ENCODE measurements around the gene WARS2.

WARS2 gene

DNA sequence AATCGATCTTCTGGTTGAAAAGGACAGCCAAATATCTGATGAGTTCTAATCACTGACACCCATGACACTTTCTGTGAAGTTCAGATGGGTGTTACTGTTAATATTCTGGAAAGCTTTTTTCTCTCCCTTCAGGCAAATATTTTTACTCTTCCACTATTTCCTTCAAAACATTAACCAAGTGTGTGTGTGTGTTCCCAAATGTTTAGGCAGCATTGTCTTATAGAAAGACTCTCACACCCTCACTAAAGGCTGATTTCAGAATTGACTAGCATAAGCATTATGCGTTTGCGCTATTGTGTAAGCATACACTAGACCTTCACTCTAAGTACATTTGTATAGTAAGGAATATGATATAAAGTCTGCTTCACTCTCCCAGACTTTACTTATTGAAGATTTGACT, 24.7 kb downstream of the WARS2 start:
- TF ChIP-seq CTCF (conservative IDR thresholded peaks at IDR 0.05; ENCODE audit: low read depth, low read length) = no peak
- H3K4me3 ChIP-seq (ENCODE audit: low read length) = no peak overlapping the region
- no peak for DNase-seq (ENCODE audit: low read depth)

DNA sequence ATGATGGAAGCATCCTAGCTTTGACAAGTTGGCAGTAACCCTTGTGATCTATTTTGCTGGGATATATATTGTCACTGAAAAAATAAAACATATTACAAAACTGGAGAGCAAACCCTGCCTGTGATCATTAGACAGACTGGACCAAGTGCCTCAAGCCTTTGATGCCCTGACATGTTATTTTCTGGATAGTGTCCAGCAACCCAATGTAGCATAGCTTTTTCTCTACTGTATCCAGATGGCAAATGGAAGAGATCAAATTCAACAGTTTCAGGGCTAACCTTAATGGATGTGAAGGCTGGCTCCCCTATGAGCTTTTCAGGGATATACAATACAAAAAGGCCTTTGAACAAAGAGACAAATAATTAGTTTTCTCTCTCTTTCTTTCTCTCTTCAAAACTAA, 25.1 kb downstream of the WARS2 start:
- no peak for DNase-seq (ENCODE audit: low read depth)
- H3K4me3 ChIP-seq (ENCODE audit: low read length) = no peak overlapping the region
- no peak for TF ChIP-seq CTCF (conservative IDR thresholded peaks at IDR 0.05; ENCODE audit: low read depth, low read length)

GRCh38 chr1:119114786-119115185, 25.7 kb downstream of the WARS2 start:
- no peak for TF ChIP-seq CTCF (conservative IDR thresholded peaks at IDR 0.05; ENCODE audit: low read depth, low read length)
- no peak for DNase-seq (ENCODE audit: low read depth)
- H3K4me3 ChIP-seq (ENCODE audit: low read length) = no peak overlapping the region

DNA sequence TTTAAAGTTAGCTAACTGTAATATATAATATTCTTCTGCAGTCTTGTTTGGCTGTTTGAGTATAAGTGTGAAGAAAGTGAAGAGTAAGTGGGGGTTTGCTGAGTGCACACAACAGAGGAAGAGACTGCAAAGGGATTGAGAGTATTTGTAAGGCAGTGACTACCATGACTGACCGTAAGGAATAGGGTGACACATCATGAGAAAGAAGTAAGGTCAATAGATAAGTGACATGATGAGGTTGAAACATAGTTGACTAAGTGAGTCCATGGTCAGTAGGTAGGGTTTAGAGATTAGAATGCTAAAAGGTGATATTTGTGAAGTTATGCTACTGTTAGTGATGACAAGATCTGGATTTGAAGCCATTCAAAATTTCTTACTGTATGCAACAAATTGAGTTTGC, 27.7 kb downstream of the WARS2 start:
- H3K4me3 ChIP-seq (ENCODE audit: low read length) = no peak overlapping the region
- no peak for TF ChIP-seq CTCF (conservative IDR thresholded peaks at IDR 0.05; ENCODE audit: low read depth, low read length)
- no peak for DNase-seq (ENCODE audit: low read depth)

GRCh38 chr1:119112244-119112643, 28.2 kb downstream of the WARS2 start:
- no peak for DNase-seq (ENCODE audit: low read depth)
- H3K4me3 ChIP-seq (ENCODE audit: low read length) = no peak overlapping the region
- TF ChIP-seq CTCF (conservative IDR thresholded peaks at IDR 0.05; ENCODE audit: low read depth, low read length) = no peak

DNA sequence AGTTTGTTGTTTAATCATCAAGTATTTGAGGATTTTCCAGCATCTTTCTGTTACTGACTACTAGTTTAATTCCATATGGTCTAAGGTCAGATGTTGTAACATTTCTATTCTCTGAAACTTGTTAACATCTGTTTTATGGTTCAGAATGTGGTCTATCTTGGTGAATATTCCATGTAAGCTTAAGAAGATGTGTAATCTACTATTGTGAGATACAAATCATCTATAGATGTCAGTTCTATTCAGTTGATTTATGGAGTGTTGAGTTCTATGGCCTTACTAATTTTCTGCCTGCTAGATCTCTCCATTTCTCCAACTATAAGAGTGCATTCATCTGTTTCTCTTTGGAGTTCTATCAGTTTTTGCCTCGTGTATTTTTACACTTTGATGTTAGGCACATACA, 31.5 kb downstream of the WARS2 start:
- DNase-seq (ENCODE audit: low read depth) = no peak
- no peak overlapping the region for H3K4me3 ChIP-seq (ENCODE audit: low read length)
- no peak for TF ChIP-seq CTCF (conservative IDR thresholded peaks at IDR 0.05; ENCODE audit: low read depth, low read length)

DNA sequence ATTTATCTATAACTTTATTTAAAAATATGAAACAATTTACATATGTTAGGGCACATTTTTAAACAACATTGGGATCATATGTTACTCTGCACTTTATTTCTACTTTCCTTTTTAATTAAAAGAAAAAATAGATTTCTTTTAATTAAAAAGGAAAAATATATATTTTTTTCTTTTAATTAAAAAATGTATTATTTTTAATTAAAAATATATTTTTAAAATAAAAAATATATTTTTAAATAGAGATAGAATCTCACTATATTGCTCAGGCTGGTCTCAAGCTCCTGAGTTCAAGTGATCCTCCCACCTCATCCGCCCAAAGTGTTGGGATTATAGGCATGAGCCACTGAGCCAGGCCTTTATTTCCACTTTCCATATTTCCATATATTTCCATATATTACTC, 36.7 kb downstream of the WARS2 start:
- DNase-seq (ENCODE audit: low read depth) = no peak
- TF ChIP-seq CTCF (conservative IDR thresholded peaks at IDR 0.05; ENCODE audit: low read depth, low read length) = no peak
- no peak overlapping the region for H3K4me3 ChIP-seq (ENCODE audit: low read length)

Measured in retinal pigment epithelial cell (primary cell).